Fibroblast of lung (primary cell): ENCODE measurements around the gene STXBP6.

Source experiments
- EZH2 ChIP-seq: IDR thresholded peaks from 2 replicates; pipeline ENCODE4 v1.5.1; 2012; ENCODE audit warnings: low read length, control low read depth, mild to moderate bottlenecking; ENCODE audit errors: missing control alignments
- TF ChIP-seq, protein P1 (sequence below), 2 donors: IDR thresholded peaks in 1 of 2; conservative IDR thresholded peaks in 1 of 2; 1 replicate in 1 of 2; 2 replicates in 1 of 2; pipeline ENCODE4 v1.5.1; 2011 to 2012; ENCODE audit warnings: low read length in 2 of 2, control low read depth in 1 of 2, inconsistent platforms in 1 of 2, low read depth in 1 of 2, mild to moderate bottlenecking in 1 of 2

DNA sequence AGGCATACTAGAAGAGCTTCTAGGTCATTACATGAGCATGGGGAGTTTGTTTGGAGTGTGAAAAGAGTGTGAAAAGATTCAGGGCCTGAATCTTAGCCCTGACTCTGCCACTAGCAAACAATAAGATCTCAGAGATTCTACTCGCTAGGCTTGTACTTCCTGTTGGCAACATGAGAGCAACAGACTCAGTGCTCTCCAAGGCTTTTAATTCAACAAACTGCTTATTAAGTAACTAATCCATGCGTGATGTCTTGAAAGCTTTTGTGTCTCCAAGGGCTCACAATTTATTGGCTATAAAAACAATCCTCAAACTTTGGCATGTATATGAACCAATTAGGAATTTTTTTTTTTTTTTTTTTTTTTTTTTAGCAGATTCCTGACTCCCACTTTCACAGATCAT is 105.1 kb downstream of the STXBP6 start:
- TF ChIP-seq, protein P1, sequence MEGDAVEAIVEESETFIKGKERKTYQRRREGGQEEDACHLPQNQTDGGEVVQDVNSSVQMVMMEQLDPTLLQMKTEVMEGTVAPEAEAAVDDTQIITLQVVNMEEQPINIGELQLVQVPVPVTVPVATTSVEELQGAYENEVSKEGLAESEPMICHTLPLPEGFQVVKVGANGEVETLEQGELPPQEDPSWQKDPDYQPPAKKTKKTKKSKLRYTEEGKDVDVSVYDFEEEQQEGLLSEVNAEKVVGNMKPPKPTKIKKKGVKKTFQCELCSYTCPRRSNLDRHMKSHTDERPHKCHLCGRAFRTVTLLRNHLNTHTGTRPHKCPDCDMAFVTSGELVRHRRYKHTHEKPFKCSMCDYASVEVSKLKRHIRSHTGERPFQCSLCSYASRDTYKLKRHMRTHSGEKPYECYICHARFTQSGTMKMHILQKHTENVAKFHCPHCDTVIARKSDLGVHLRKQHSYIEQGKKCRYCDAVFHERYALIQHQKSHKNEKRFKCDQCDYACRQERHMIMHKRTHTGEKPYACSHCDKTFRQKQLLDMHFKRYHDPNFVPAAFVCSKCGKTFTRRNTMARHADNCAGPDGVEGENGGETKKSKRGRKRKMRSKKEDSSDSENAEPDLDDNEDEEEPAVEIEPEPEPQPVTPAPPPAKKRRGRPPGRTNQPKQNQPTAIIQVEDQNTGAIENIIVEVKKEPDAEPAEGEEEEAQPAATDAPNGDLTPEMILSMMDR (conservative IDR thresholded peaks at IDR 0.05 in 1 of 2, IDR thresholded peaks at IDR 0.05 in 1 of 2; ENCODE audit: low read depth in 1 of 2, low read length in 2 of 2), result no peak
- no peak for TF ChIP-seq EZH2
